HepG2 (cell line): Measurements from ENCODE around the gene PLCXD1. TPM values are rescaled to one million over a fixed set of nuclear protein-coding genes. Genes with fewer than 3 reads are reported as not detected.

Source experiments
- AFF4 ChIP-seq: sonication (generic); formaldehyde crosslinking; IDR thresholded peaks from 2 replicates; pipeline ENCODE4 v1.4.0; 2020; ENCODE audit warnings: missing genetic modification reagents
- BORCS8-MEF2B ChIP-seq: sonication (generic); formaldehyde crosslinking; IDR thresholded peaks from 2 replicates; pipeline ENCODE4 v1.8.0; 2022; ENCODE audit warnings: mild to moderate bottlenecking, missing genetic modification reagents
- HCFC1 ChIP-seq: fragments of 150-350 bp; IDR thresholded peaks from 2 replicates; pipeline ENCODE4 v1.6.1; 2014; ENCODE audit warnings: low read depth, low read length
- HIC2 ChIP-seq: sonication (generic); formaldehyde crosslinking; IDR thresholded peaks from 2 replicates; pipeline ENCODE4 v1.9.0; 2022; ENCODE audit warnings: low read depth, missing genetic modification reagents
- HOXA9 ChIP-seq: sonication (generic); formaldehyde crosslinking; IDR thresholded peaks from 2 replicates; pipeline ENCODE4 v1.8.1; 2022; ENCODE audit warnings: missing genetic modification reagents, mild to moderate bottlenecking, moderate library complexity, borderline replicate concordance
- MEIS2 ChIP-seq: sonication (generic); formaldehyde crosslinking; IDR thresholded peaks from 2 replicates; pipeline ENCODE4 v1.9.0; 2021; ENCODE audit warnings: mild to moderate bottlenecking, missing genetic modification reagents
- ZGPAT ChIP-seq: IDR thresholded peaks from 2 replicates; pipeline ENCODE4 v1.6.1; 2016; ENCODE audit warnings: mild to moderate bottlenecking
- ZNF234 ChIP-seq: sonication (generic); formaldehyde crosslinking; conservative IDR thresholded peaks from 2 replicates; pipeline ENCODE4 v1.5.1; 2020; ENCODE audit warnings: mild to moderate bottlenecking, missing genetic modification reagents
- ZNF317 ChIP-seq: sonication (generic); formaldehyde crosslinking; IDR thresholded peaks from 2 replicates; pipeline ENCODE4 v1.5.0; 2020; ENCODE audit warnings: mild to moderate bottlenecking, missing genetic modification reagents
- ZNF318 ChIP-seq: sonication (generic); formaldehyde crosslinking; IDR thresholded peaks from 2 replicates; pipeline ENCODE4 v1.4.0; 2020; ENCODE audit warnings: mild to moderate bottlenecking, missing genetic modification reagents
- ZNF644 ChIP-seq: IDR thresholded peaks from 2 replicates; pipeline ENCODE4 v1.6.1; 2016; ENCODE audit warnings: low read depth
- ZNF777 ChIP-seq: sonication (generic); formaldehyde crosslinking; IDR thresholded peaks from 2 replicates; pipeline ENCODE4 v1.4.0; 2020; ENCODE audit warnings: missing genetic modification reagents
- polyA plus RNA-seq, 8 experiments: library from polyadenylated mRNA; depleted of rRNA in 3 of 8; stranded (reverse) in 7 of 8; unstranded in 1 of 8; fragments of >200 nt; fragmentation: Illumina TruSeq in 4 of 8; extraction: Trizol in 4 of 8; gene quantifications; 2 replicates each; pipeline versions ENCODE4 v1.2.1 to v1.2.3, GENCODE V29; 2011 to 2016; ENCODE audit warnings: low read depth in 4 of 8, missing spikeins in 1 of 8, mixed read lengths in 1 of 8; ENCODE audit not compliant: insufficient read depth in 1 of 8
- total RNA-seq, 5 experiments: library from RNA; depleted of rRNA; stranded (reverse); fragments of >200 nt; fragmentation: Illumina TruSeq; extraction: Trizol; gene quantifications; 2 replicates each; pipeline ENCODE4 v1.2.3, GENCODE V29; 2016; ENCODE audit warnings: low read depth in 1 of 5

PLCXD1 gene
- total and polyA plus RNA-seq, 2 of the 13 experiments (the other 11 are each of a cell fraction or from before 2014, with no cell fraction given): 87.7 to 153 TPM

GRCh38 chrX:318068-318738 is 37.0 kb downstream of the PLCXD1 start (continued):
- TF ChIP-seq HOXA9 (CRISPR knock-in tag): no peak
- no peak for TF ChIP-seq AFF4
- no peak for TF ChIP-seq ZNF777 (CRISPR knock-in tag)
- TF ChIP-seq BORCS8-MEF2B (CRISPR knock-in tag): 0 out of 2 replicates have a peak, but pooled peaks have one; percentile 15
- no peak for TF ChIP-seq ZNF644
- TF ChIP-seq HIC2: no peak
- TF ChIP-seq ZNF317 (CRISPR knock-in tag): no peak
- TF ChIP-seq HCFC1: no peak
- TF ChIP-seq ZNF234 (CRISPR knock-in tag): no peak
- no peak for TF ChIP-seq ZNF318 (CRISPR knock-in tag)
- TF ChIP-seq ZGPAT (CRISPR knock-in tag): no peak
- no peak for TF ChIP-seq MEIS2 (CRISPR knock-in tag)
